IPS-18a (cell line): Measurements from ENCODE around the gene EIF4EBP2.
A peak's percentile ranks its signal among the peaks of the same experiment; 100 is the strongest.

Experiments
- H3K27ac ChIP-seq: one replicate; pipeline ENCODE4 v1.5.1; 2013; ENCODE audit warnings: low read length
- H3K27me3 ChIP-seq: one replicate; pipeline ENCODE4 v1.6.1; 2013; ENCODE audit warnings: mild to moderate bottlenecking, low read length; ENCODE audit not compliant: control insufficient read depth, insufficient read depth
- H3K36me3 ChIP-seq: one replicate; pipeline ENCODE4 v1.6.1; 2013; ENCODE audit warnings: low read depth, low read length; ENCODE audit not compliant: control insufficient read depth
- H3K4me1 ChIP-seq: one replicate; pipeline ENCODE4 v1.6.1; 2013; ENCODE audit warnings: low read depth, low read length; ENCODE audit not compliant: control insufficient read depth
- H3K4me3 ChIP-seq: one replicate; pipeline ENCODE4 v1.5.1; 2013; ENCODE audit warnings: low read length
- H3K9ac ChIP-seq: one replicate; pipeline ENCODE4 v1.6.1; 2013; ENCODE audit warnings: mild to moderate bottlenecking, low read length, moderate library complexity
- H3K9me3 ChIP-seq: one replicate; pipeline ENCODE4 v1.6.1; 2013; ENCODE audit warnings: low read depth, low read length; ENCODE audit not compliant: control insufficient read depth

EIF4EBP2 gene

GRCh38 chr10:70381471-70382421 lies 22.2 kb upstream of the EIF4EBP2 start:
- Histone ChIP-seq H3K9ac (peak overlapping the region; percentile 80), H3K27me3 (peaks cover 16% of the 10 kb centered on the region), H3K4me3 (peak overlapping the region; percentile 81), H3K36me3 (no peaks in the 10 kb centered on the region), H3K9me3 (no peaks in the 10 kb centered on the region), H3K27ac (peak overlapping the region; percentile 22), H3K4me1 (peaks cover 7% of the 10 kb centered on the region)

- H3K4me3 ChIP-seq = no peak overlapping the region
- H3K9me3 ChIP-seq = no peaks in the 10 kb centered on the region
- H3K27ac ChIP-seq = no peak overlapping the region
- H3K36me3 ChIP-seq = no peaks in the 10 kb centered on the region
- no peaks in the 10 kb centered on the region for H3K27me3 ChIP-seq
- peaks cover 4% of the 10 kb centered on the region for H3K4me1 ChIP-seq
- no peak overlapping the region for H3K9ac ChIP-seq
Observed at GRCh38 chr10:70391654-70392053, 12.3 kb upstream of the EIF4EBP2 start.

DNA sequence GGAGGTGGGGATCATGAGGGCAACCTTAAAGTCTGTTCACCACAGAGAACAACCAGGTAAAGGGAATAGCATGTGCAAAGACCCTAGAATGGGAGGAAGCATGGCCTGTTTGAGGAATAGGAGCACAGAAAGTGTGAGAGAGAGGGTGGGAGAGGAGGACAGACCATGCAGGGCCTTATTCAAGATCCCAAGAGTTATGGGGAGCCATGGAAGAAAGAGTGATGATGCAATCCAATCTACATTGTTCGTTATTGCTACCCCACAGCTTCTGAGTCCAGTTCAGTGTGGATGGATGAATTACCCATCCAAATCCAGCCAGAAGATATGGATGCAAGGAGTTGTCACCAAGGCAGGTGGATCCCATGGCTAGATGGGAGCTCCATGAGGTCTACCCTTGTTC lies 7.8 kb upstream of the EIF4EBP2 start:
- Histone ChIP-seq H3K36me3 (no peaks in the 10 kb centered on the region), H3K9me3 (no peaks in the 10 kb centered on the region), H3K27ac (no peak overlapping the region), H3K4me3 (no peak overlapping the region), H3K9ac (no peak overlapping the region), H3K27me3 (no peaks in the 10 kb centered on the region), H3K4me1 (no peaks in the 10 kb centered on the region)

DNA sequence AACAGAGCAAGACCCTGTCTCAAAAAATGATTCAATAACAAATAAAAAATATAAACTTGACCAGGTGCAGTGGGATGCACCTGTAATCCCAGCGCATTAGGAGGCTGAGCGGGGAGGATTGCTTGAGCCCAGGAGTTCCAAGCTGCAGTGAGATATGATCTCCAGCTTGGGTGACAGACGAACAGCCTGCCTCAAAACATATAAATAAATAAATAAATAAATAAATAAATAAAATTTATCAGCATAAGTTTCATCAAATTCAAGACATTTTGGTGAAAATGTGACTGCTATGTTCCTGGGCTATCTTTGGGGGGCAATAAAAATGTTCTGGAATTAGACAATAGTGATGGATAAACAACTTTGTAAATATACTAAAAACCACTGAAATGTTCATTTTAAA lies 4.8 kb upstream of the EIF4EBP2 start:
- Histone ChIP-seq H3K4me1 (peaks cover 4% of the 10 kb centered on the region), H3K4me3 (no peak overlapping the region), H3K27ac (no peak overlapping the region), H3K27me3 (no peaks in the 10 kb centered on the region), H3K9me3 (no peaks in the 10 kb centered on the region), H3K9ac (no peak overlapping the region), H3K36me3 (no peaks in the 10 kb centered on the region)

GRCh38 chr10:70403483-70404035 lies 386 bp upstream of the EIF4EBP2 start:
- no peaks in the 10 kb centered on the region for H3K27me3 ChIP-seq
- peak overlapping the region; percentile 47 for H3K9ac ChIP-seq
- H3K27ac ChIP-seq = no peak overlapping the region
- peaks cover 14% of the 10 kb centered on the region for H3K4me1 ChIP-seq
- no peaks in the 10 kb centered on the region for H3K9me3 ChIP-seq
- H3K4me3 ChIP-seq = peak overlapping the region; percentile 91
- H3K36me3 ChIP-seq = peaks cover 2% of the 10 kb centered on the region

DNA sequence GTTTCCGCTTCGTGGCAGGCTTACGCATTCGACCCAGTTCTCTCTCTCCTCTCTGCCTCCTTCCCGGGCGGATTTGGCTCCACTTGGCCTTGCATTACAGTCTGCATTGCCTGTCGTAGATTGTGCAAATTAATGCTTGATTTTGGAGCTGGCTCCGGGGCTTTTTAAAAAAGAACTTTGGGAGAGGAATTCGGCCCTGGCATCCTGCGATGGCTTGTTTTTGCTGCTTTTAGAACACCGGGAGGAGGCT lies 767 bp downstream of the EIF4EBP2 start:
- Histone ChIP-seq H3K27ac (no peak overlapping the region), H3K4me1 (peaks cover 14% of the 10 kb centered on the region), H3K36me3 (peaks cover 5% of the 10 kb centered on the region), H3K9ac (peak overlapping the region; percentile 73), H3K9me3 (no peaks in the 10 kb centered on the region), H3K27me3 (no peaks in the 10 kb centered on the region), H3K4me3 (peak overlapping the region; percentile 91)

DNA sequence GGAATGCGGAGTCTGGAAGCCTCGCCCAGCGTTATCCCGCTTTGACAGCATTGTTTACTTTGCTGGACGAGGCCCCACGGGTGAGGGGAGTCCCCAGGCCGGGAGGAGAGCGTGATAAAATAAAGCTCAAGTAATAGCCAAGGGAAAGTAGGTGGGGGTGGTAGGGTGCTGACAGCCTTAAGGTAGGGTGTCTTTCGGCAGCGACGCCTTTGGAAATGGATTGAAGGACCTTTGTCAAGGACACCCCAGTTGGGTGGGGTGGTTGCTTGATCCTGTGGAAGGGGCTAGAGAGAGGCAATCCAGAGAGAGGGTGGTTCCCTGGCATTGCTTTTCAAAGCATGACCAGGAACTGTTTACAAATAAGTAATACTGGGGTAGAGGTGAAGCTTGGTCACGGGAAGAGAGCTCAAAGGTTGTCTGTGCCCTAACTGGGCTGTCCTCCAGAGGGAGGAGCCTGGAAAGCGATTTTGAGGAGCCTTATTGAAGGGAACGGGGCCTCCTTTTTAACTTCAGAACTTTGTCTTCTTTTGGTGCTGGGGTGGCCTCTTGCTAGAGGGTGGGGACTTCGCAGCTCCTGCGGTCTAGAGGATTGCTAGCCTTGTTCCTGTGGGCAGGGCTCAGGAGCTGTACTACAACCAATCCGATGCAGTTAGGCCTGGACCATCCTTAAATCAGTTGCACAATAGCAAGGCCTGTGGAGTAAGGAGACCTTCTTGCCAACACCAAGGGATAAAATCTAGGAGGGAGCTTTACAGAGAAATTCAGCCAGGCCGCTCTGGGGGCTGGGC lies 1.3 kb downstream of the EIF4EBP2 start:
- Histone ChIP-seq H3K4me3 (peak overlapping the region; percentile 91), H3K9ac (peak overlapping the region; percentile 73), H3K4me1 (peaks cover 14% of the 10 kb centered on the region), H3K27me3 (no peaks in the 10 kb centered on the region), H3K36me3 (peaks cover 5% of the 10 kb centered on the region), H3K27ac (no peak overlapping the region), H3K9me3 (no peaks in the 10 kb centered on the region)

DNA sequence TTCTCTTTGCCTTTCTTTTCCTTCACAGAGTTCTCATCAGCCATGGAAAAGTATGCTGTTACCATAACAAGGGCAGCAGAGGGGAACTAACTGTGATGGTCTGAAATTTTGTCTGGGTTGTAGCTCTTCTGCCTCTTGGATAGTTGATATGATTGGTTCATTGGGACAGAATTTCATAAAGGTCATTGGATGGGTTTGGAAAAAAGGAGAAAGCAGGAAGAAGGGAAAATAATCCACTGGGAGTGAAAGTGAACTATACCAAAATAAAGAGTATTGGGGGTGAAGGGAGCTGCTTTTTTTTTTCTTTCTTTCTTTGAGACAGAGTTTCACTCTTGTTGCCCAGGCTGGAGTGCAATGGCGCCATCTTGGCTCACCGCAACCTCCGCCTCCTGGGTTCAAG lies 5.8 kb downstream of the EIF4EBP2 start:
- H3K27ac ChIP-seq = no peak overlapping the region
- H3K36me3 ChIP-seq = peaks cover 5% of the 10 kb centered on the region
- no peak overlapping the region for H3K4me3 ChIP-seq
- no peaks in the 10 kb centered on the region for H3K27me3 ChIP-seq
- H3K4me1 ChIP-seq = peaks cover 10% of the 10 kb centered on the region
- no peaks in the 10 kb centered on the region for H3K9me3 ChIP-seq
- H3K9ac ChIP-seq = no peak overlapping the region

GRCh38 chr10:70410608-70411007 lies 6.7 kb downstream of the EIF4EBP2 start:
- Histone ChIP-seq H3K4me1 (peaks cover 3% of the 10 kb centered on the region), H3K9me3 (no peaks in the 10 kb centered on the region), H3K9ac (no peak overlapping the region), H3K27me3 (no peaks in the 10 kb centered on the region), H3K4me3 (no peak overlapping the region), H3K36me3 (peaks cover 5% of the 10 kb centered on the region), H3K27ac (no peak overlapping the region)

DNA sequence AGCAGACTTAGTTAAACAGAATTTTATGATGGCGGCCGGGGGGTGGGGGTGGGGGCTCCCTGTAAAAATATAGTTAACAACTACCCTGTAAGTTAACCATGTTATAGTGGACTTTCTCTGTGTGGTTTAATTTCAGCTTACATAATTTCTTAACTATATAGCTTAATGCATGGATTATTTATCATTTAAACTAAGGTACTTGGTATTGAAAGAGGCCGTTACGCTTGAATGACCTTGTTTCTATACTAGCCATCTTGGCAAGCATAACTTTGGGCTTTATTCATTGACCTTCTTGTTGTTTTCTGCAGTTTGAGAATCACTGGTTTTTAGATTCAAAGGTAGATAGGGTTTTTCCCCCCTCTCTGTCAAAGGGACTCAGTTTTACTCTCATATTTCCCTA lies 8.4 kb downstream of the EIF4EBP2 start:
- H3K27ac ChIP-seq = no peak overlapping the region
- no peak overlapping the region for H3K4me3 ChIP-seq
- H3K36me3 ChIP-seq = peaks cover 5% of the 10 kb centered on the region
- H3K27me3 ChIP-seq = no peaks in the 10 kb centered on the region
- H3K9ac ChIP-seq = no peak overlapping the region
- H3K4me1 ChIP-seq = no peaks in the 10 kb centered on the region
- no peaks in the 10 kb centered on the region for H3K9me3 ChIP-seq

DNA sequence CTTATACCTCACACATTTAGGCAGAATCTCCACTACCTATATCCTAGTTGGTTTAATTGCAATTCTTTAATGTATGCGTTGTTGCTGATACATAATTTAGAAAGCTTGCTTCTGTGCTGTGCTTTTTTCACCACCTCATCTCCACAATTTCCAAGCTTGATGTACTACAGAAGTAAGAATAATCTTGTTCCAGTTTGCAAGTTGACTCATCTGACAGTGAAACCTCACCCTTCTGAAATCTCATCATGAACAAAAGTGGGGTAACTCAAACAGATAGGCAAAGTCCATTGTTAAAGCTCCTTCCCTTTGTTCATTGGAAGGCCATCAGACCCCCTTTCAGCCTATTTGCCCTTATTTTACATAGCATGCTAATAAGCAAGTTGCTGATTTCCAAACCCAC lies 13.6 kb downstream of the EIF4EBP2 start:
- no peak overlapping the region for H3K27ac ChIP-seq
- H3K4me3 ChIP-seq = no peak overlapping the region

More for the DNA sequence above, 13.6 kb downstream of the EIF4EBP2 start:
- Histone ChIP-seq H3K9me3 (no peaks in the 10 kb centered on the region), H3K27me3 (no peaks in the 10 kb centered on the region), H3K9ac (no peak overlapping the region), H3K36me3 (peaks cover 29% of the 10 kb centered on the region), H3K4me1 (no peaks in the 10 kb centered on the region)
